Neuronal stem cell (in vitro differentiated cells): ENCODE measurements around the gene KLF7.

ENCODE experiments used
- DNase-seq: peaks from one replicate; pipeline ENCODE4 v3.0.0-alpha.2; 2013; ENCODE audit warnings: low spot score
- H2AFZ ChIP-seq: one replicate; pipeline ENCODE4 v1.6.1; 2013; ENCODE audit warnings: mild to moderate bottlenecking, low read length, inconsistent platforms
- H2AK5ac ChIP-seq: 2 replicates; pipeline ENCODE4 v1.6.1; 2013; ENCODE audit warnings: low read depth, mild to moderate bottlenecking, inconsistent platforms, low read length, moderate library complexity, mixed read lengths
- H2BK120ac ChIP-seq: 2 replicates; pipeline ENCODE4 v1.6.1; 2013; ENCODE audit warnings: low read depth, mild to moderate bottlenecking, inconsistent platforms, low read length, moderate library complexity, mixed read lengths
- H2BK12ac ChIP-seq: one replicate; pipeline ENCODE4 v1.6.1; 2013; ENCODE audit warnings: low read length, inconsistent platforms
- H2BK15ac ChIP-seq: 2 replicates; pipeline ENCODE4 v1.6.1; 2013; ENCODE audit warnings: mild to moderate bottlenecking, low read length, inconsistent platforms, mixed read lengths
- H2BK5ac ChIP-seq: one replicate; pipeline ENCODE4 v1.6.1; 2013; ENCODE audit warnings: inconsistent platforms, mild to moderate bottlenecking, low read length, moderate library complexity
- H3K14ac ChIP-seq: one replicate; pipeline ENCODE4 v1.6.1; 2013; ENCODE audit warnings: low read length, inconsistent platforms
- H3K18ac ChIP-seq: 2 replicates; pipeline ENCODE4 v1.6.1; 2013; ENCODE audit warnings: low read length, inconsistent platforms
- H3K23ac ChIP-seq: 2 replicates; pipeline ENCODE4 v1.6.1; 2013; ENCODE audit warnings: low read depth, mild to moderate bottlenecking, mixed read lengths, low read length, inconsistent platforms; ENCODE audit not compliant: poor library complexity
- H3K27ac ChIP-seq: replicated peaks from 3 replicates; pipeline ENCODE4 v1.5.1; 2013; ENCODE audit warnings: low read length, inconsistent platforms
- H3K27me3 ChIP-seq, 3 experiments: 2 replicates each; pipeline ENCODE4 v1.6.1; 2013; ENCODE audit warnings: low read length in 3 of 3, mild to moderate bottlenecking in 2 of 3, inconsistent platforms in 1 of 3, low read depth in 1 of 3, mixed read lengths in 1 of 3, moderate library complexity in 1 of 3; ENCODE audit not compliant: control insufficient read depth in 3 of 3, insufficient read depth in 3 of 3
- H3K36me3 ChIP-seq, 2 donors: replicated peaks in 1 of 2; 2 replicates each; pipeline ENCODE4 v1.6.1; 2013; ENCODE audit warnings: low read length in 2 of 2; ENCODE audit not compliant: control insufficient read depth in 2 of 2, insufficient read depth in 2 of 2
- H3K4ac ChIP-seq: 2 replicates; pipeline ENCODE4 v1.6.1; 2013; ENCODE audit warnings: inconsistent platforms, mild to moderate bottlenecking, low read length, moderate library complexity
- H3K4me1 ChIP-seq, 2 donors: 1 replicate in 1 of 2; 2 replicates in 1 of 2; pipeline ENCODE4 v1.6.1; 2013; ENCODE audit warnings: low read length in 2 of 2, low read depth in 1 of 2; ENCODE audit not compliant: control insufficient read depth in 2 of 2, insufficient read depth in 1 of 2
- H3K4me2 ChIP-seq: one replicate; pipeline ENCODE4 v1.6.1; 2013; ENCODE audit warnings: mild to moderate bottlenecking, low read length, inconsistent platforms; ENCODE audit not compliant: insufficient read depth, poor library complexity, severe bottlenecking
- H3K4me3 ChIP-seq, 2 donors: 2 replicates each; pipeline ENCODE4 v1.5.1; 2013; ENCODE audit warnings: low read length in 2 of 2, mild to moderate bottlenecking in 2 of 2, inconsistent platforms in 1 of 2, moderate library complexity in 1 of 2
- H3K79me1 ChIP-seq: one replicate; pipeline ENCODE4 v1.6.1; 2013; ENCODE audit warnings: low read depth, mild to moderate bottlenecking, inconsistent platforms, low read length, moderate library complexity
- H3K9ac ChIP-seq: one replicate; pipeline ENCODE4 v1.6.1; 2013; ENCODE audit warnings: mild to moderate bottlenecking, low read depth, low read length, inconsistent platforms; ENCODE audit not compliant: poor library complexity
- H3K9me3 ChIP-seq, 2 donors: replicated peaks in 1 of 2; 2 replicates each; pipeline versions ENCODE3 to v1.6.1; 2013; ENCODE audit warnings: low read length in 2 of 2, mild to moderate bottlenecking in 2 of 2, inconsistent platforms in 1 of 2, low read depth in 1 of 2, mixed read lengths in 1 of 2, moderate library complexity in 1 of 2; ENCODE audit not compliant: control insufficient read depth in 2 of 2, insufficient read depth in 1 of 2
- H4K8ac ChIP-seq: one replicate; pipeline ENCODE4 v1.6.1; 2013; ENCODE audit warnings: low read depth, mild to moderate bottlenecking, inconsistent platforms, low read length, moderate library complexity
- H4K91ac ChIP-seq: one replicate; pipeline ENCODE4 v1.6.1; 2013; ENCODE audit warnings: low read length, low read depth, mild to moderate bottlenecking, inconsistent platforms; ENCODE audit not compliant: poor library complexity
- WGBS, 2 donors: extraction: QIAGEN DNeasy Blood & Tissue Kit; methylation state at CpG; one replicate each; pipeline ENCODE4 v1.1.7; 2013; ENCODE audit warnings: missing lambda C conversion rate in 2 of 2, mixed read lengths in 1 of 2; ENCODE audit not compliant: insufficient read length in 2 of 2, insufficient replicate concordance in 1 of 2; ENCODE audit errors: extremely low coverage in 2 of 2; 5-methylcytosine and 5-hydroxymethylcytosine counted together

The KLF7 gene

GRCh38 chr2:207111757-207112156 lies 54.0 kb downstream of the KLF7 start:
- Histone ChIP-seq H3K9ac (no peak overlapping the region), H3K23ac (no peak overlapping the region), H4K91ac (no peak overlapping the region), H3K4ac (no peak overlapping the region), H2BK15ac (no peak overlapping the region), H4K8ac (no peak overlapping the region), H3K36me3 (peaks cover 0 to 45% of the 10 kb centered on the region in 2 donors), H2BK12ac (no peak overlapping the region), H3K4me1 (peaks cover 6 to 28% of the 10 kb centered on the region in 2 donors), H3K9me3 (no peaks in the 10 kb centered on the region), H3K27ac (no peak overlapping the region), H2AFZ (no peak overlapping the region), H3K27me3 (no peaks in the 10 kb centered on the region), H3K79me1 (no peaks in the 10 kb centered on the region), H2BK120ac (no peak overlapping the region), H3K4me3 (no peak overlapping the region), H2BK5ac (no peak overlapping the region), H2AK5ac (no peak overlapping the region), H3K4me2 (no peak overlapping the region), H3K14ac (no peak overlapping the region), H3K18ac (no peak overlapping the region)
- no CpG with 5 or more reads among the region's 4 CpGs for WGBS, 2 donors
- no peak for DNase-seq

DNA sequence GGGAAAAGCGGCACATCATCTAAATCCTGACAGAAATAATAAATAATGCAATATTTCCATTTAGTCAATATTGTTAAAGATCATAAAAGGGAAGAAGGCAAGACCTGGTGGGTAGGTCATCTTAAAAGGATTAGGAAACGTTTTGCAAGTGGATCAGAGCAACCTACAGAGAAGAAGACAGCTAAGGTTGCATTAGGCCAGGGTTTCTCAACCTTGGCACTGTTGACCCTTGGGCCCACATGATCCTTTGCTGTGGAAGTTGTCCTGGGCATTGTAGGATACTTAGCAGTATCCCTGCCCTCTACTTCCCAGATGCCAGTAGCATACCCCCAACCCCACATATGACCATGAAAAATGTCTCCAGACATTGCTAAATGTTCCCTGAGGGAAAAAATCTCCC lies 55.0 kb downstream of the KLF7 start:
- Histone ChIP-seq H3K14ac (no peak overlapping the region), H2BK15ac (no peak overlapping the region), H3K9ac (no peak overlapping the region), H3K4me2 (no peak overlapping the region), H3K27me3 (no peaks in the 10 kb centered on the region), H2AFZ (no peak overlapping the region), H2BK120ac (no peak overlapping the region), H3K23ac (no peak overlapping the region), H3K79me1 (no peaks in the 10 kb centered on the region), H2AK5ac (no peak overlapping the region), H4K91ac (no peak overlapping the region), H3K4me1 (peaks cover 6 to 28% of the 10 kb centered on the region in 2 donors), H3K9me3 (no peaks in the 10 kb centered on the region), H3K4me3 (no peak overlapping the region), H3K4ac (no peak overlapping the region), H3K27ac (no peak overlapping the region), H2BK5ac (no peak overlapping the region), H4K8ac (no peak overlapping the region), H3K18ac (no peak overlapping the region), H2BK12ac (no peak overlapping the region), H3K36me3 (peaks cover 0 to 54% of the 10 kb centered on the region in 2 donors)
- DNase-seq = no peak
- no CpG with 5 or more reads among the region's 2 CpGs for whole genome bisulfite sequencing, 2 donors

- Histone ChIP-seq H2BK5ac (no peak overlapping the region), H3K4me1 (peaks cover 6 to 28% of the 10 kb centered on the region in 2 donors), H3K27ac (no peak overlapping the region)
Measured at GRCh38 chr2:207110310-207110709, 55.4 kb downstream of the KLF7 start.

DNA sequence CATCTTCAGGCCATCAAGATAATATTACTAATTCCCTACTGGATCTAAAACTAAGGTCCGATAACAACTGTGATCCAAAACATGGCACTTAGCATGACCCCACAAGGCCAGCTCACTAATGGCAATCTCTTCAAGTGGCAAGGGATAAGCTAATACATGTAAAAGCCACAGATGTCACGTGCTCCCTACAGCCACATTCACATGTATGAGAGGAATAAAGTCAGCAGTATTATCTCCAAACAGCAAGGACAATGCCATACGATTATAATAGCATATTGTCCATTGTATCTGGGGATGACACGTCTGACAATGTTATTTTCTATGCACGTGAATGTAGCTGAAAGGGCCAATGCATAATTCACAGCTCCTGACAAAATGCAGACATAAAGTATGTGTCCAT lies 56.0 kb downstream of the KLF7 start:
- H2BK5ac ChIP-seq = no peak overlapping the region
- no peak overlapping the region for H3K23ac ChIP-seq
- DNase-seq = no peak
- H3K27ac ChIP-seq = no peak overlapping the region
- H3K4me2 ChIP-seq = no peak overlapping the region
- H4K8ac ChIP-seq = no peak overlapping the region
- H3K18ac ChIP-seq = no peak overlapping the region
- no peak overlapping the region for H2AFZ ChIP-seq
- peaks cover 6 to 28% of the 10 kb centered on the region in 2 donors for H3K4me1 ChIP-seq
- H3K4ac ChIP-seq = no peak overlapping the region
- no peak overlapping the region for H3K4me3 ChIP-seq
- H2BK120ac ChIP-seq = no peak overlapping the region
- H4K91ac ChIP-seq = no peak overlapping the region
- peaks cover 0 to 63% of the 10 kb centered on the region in 2 donors for H3K36me3 ChIP-seq
- H3K79me1 ChIP-seq = no peaks in the 10 kb centered on the region
- H3K14ac ChIP-seq = no peak overlapping the region
- H3K9me3 ChIP-seq = no peaks in the 10 kb centered on the region
- H2BK12ac ChIP-seq = no peak overlapping the region
- H2AK5ac ChIP-seq = no peak overlapping the region
- no peak overlapping the region for H3K9ac ChIP-seq
- WGBS, 2 donors = no CpG with 5 or more reads among the region's 5 CpGs
- H2BK15ac ChIP-seq = no peak overlapping the region
- no peaks in the 10 kb centered on the region for H3K27me3 ChIP-seq

More at GRCh38 chr2:207110310-207110709, 55.4 kb downstream of the KLF7 start:
- H4K8ac ChIP-seq = no peak overlapping the region
- no peak overlapping the region for H3K4me2 ChIP-seq
- H3K9me3 ChIP-seq = no peaks in the 10 kb centered on the region
- H3K23ac ChIP-seq = no peak overlapping the region
- H2BK120ac ChIP-seq = no peak overlapping the region
- peaks cover 0 to 58% of the 10 kb centered on the region in 2 donors for H3K36me3 ChIP-seq
- H3K4ac ChIP-seq = no peak overlapping the region
- no peak overlapping the region for H3K9ac ChIP-seq
- no peak overlapping the region for H2BK15ac ChIP-seq
- H3K27me3 ChIP-seq = no peaks in the 10 kb centered on the region
- H2BK12ac ChIP-seq = no peak overlapping the region
- no CpG with 5 or more reads among the region's 7 CpGs for WGBS, 2 donors
- no peak overlapping the region for H3K14ac ChIP-seq
- no peaks in the 10 kb centered on the region for H3K79me1 ChIP-seq
- no peak overlapping the region for H3K4me3 ChIP-seq
- no peak overlapping the region for H2AFZ ChIP-seq
- H4K91ac ChIP-seq = no peak overlapping the region
- DNase-seq = no peak
- no peak overlapping the region for H3K18ac ChIP-seq
- H2AK5ac ChIP-seq = no peak overlapping the region
